ENCODE results near the gene ZC3H12D. TPM values are rescaled to one million over a fixed set of nuclear protein-coding genes. Genes with fewer than 3 reads are reported as not detected.
A peak's percentile ranks its signal among the peaks of the same experiment; 100 is the strongest.

Gene ZC3H12D
- total and polyA plus RNA-seq, 5 experiments from 2014 or later, result 1.1 to 63.5 (median 1.7) TPM

- no peak for ATAC-seq
- Mint-ChIP-seq H3K9me3 (no peaks in the 10 kb centered on the region), H3K4me1 (peaks cover 0 to 3% (median 1%) of the 10 kb centered on the region in 4 donors), H3K36me3 (peaks cover 0 to 68% (median 22%) of the 10 kb centered on the region in 3 donors), H3K27me3 (no peaks in the 10 kb centered on the region), H3K4me3 (no peak overlapping the region), H3K27ac (no peak overlapping the region)
- no peak for DNase-seq
- POLR2A ChIA-PET, result interaction anchor here (0.8 to 2.9 kb wide), 2 partner anchors 17 to 410 kb away, joined by 3 to 9 read pairs; no protein-coding TSS in a partner anchor
Observed at GRCh38 chr6:149457316-149457884, 27.4 kb downstream of the ZC3H12D start.

GRCh38 chr6:149456311-149457021 lies 28.3 kb downstream of the ZC3H12D start:
- ATAC-seq, result no peak
- Mint-ChIP-seq H3K4me1 (peaks cover 0 to 8% (median 3%) of the 10 kb centered on the region in 4 donors), H3K27me3 (peaks cover 0 to 4% (median 0%) of the 10 kb centered on the region in 5 donors), H3K9me3 (no peaks in the 10 kb centered on the region), H3K4me3 (no peak overlapping the region), H3K27ac (no peak overlapping the region), H3K36me3 (peaks cover 0 to 67% (median 18%) of the 10 kb centered on the region in 3 donors)
- DNase-seq, result no peak
- POLR2A ChIA-PET, result no interaction called here

- ATAC-seq (no peak), DNase-seq (no peak)
- Mint-ChIP-seq H3K4me3 (no peak overlapping the region), H3K27me3 (peaks cover 0 to 4% (median 0%) of the 10 kb centered on the region in 5 donors), H3K4me1 (peaks cover 0 to 13% (median 4%) of the 10 kb centered on the region in 4 donors), H3K9me3 (no peaks in the 10 kb centered on the region), H3K27ac (peak overlapping the region in 2 of 10 donors; percentile 59 to 87), H3K36me3 (peaks cover 0 to 55% (median 16%) of the 10 kb centered on the region in 3 donors)
- POLR2A ChIA-PET, result interaction anchor here (1.1 kb wide), 1 partner anchor 30 kb away, joined by 5 read pairs; the partner anchor contains the start of gene ZC3H12D
Observed at GRCh38 chr6:149455031-149455732, 29.6 kb downstream of the ZC3H12D start.

GRCh38 chr6:149454346-149454848 lies 30.4 kb downstream of the ZC3H12D start:
- Mint-ChIP-seq H3K9me3 (no peaks in the 10 kb centered on the region), H3K4me1 (peaks cover 2 to 19% (median 7%) of the 10 kb centered on the region in 4 donors), H3K4me3 (no peak overlapping the region), H3K27me3 (peaks cover 0 to 4% (median 0%) of the 10 kb centered on the region in 5 donors), H3K36me3 (peaks cover 0 to 48% (median 11%) of the 10 kb centered on the region in 3 donors), H3K27ac (no peak overlapping the region)
- DNase-seq (no peak), ATAC-seq (no peak)
- POLR2A ChIA-PET, result interaction anchor here (1.1 kb wide), 1 partner anchor 30 kb away, joined by 5 read pairs; the partner anchor contains the start of gene ZC3H12D

- no peak for DNase-seq
- H3K4me1 Mint-ChIP-seq, result peaks cover 2 to 18% (median 7%) of the 10 kb centered on the region in 4 donors
- POLR2A ChIA-PET, result interaction anchor here (1.1 kb wide), 1 partner anchor 31 kb away, joined by 5 read pairs; the partner anchor contains the start of gene ZC3H12D
Observed at GRCh38 chr6:149453597-149454345, 31.0 kb downstream of the ZC3H12D start.

GRCh38 chr6:149452037-149452939 lies 32.5 kb downstream of the ZC3H12D start:
- POLR2A ChIA-PET, result interaction anchor here (1.2 to 2.0 kb wide), 2 partner anchors 22 to 63 kb away, joined by 3 to 5 read pairs; no protein-coding TSS in a partner anchor
- no peak for ATAC-seq
- H3K4me3 Mint-ChIP-seq, result peak overlapping the region in 5 of 10 donors; percentile 5 to 56 (median 36)
- peaks cover 0 to 29% (median 4%) of the 10 kb centered on the region in 3 donors for H3K36me3 Mint-ChIP-seq
- no peak for DNase-seq
- H3K27me3 Mint-ChIP-seq, result peaks cover 0 to 8% (median 0%) of the 10 kb centered on the region in 5 donors
- H3K4me1 Mint-ChIP-seq, result peaks cover 2 to 16% (median 7%) of the 10 kb centered on the region in 4 donors
- H3K27ac Mint-ChIP-seq, result peak overlapping the region in 5 of 10 donors; percentile 8 to 56 (median 39)
- H3K9me3 Mint-ChIP-seq, result no peaks in the 10 kb centered on the region

More at GRCh38 chr6:149453597-149454345, 31.0 kb downstream of the ZC3H12D start:
- Mint-ChIP-seq H3K9me3 (no peaks in the 10 kb centered on the region), H3K27me3 (peaks cover 0 to 8% (median 0%) of the 10 kb centered on the region in 5 donors), H3K27ac (peak overlapping the region in 1 of 10 donors; percentile 38), H3K4me3 (no peak overlapping the region), H3K36me3 (peaks cover 0 to 42% (median 8%) of the 10 kb centered on the region in 3 donors)
- no peak for ATAC-seq

- Mint-ChIP-seq H3K4me3 (peak overlapping the region in 5 of 10 donors; percentile 5 to 56 (median 36)), H3K4me1 (peaks cover 2 to 16% (median 7%) of the 10 kb centered on the region in 4 donors), H3K27me3 (peaks cover 0 to 8% (median 0%) of the 10 kb centered on the region in 5 donors), H3K27ac (peak overlapping the region in 1 of 10 donors; percentile 43), H3K36me3 (peaks cover 0 to 26% (median 2%) of the 10 kb centered on the region in 3 donors), H3K9me3 (no peaks in the 10 kb centered on the region)
- POLR2A ChIA-PET, result interaction anchor here (0.5 to 2.0 kb wide), 5 partner anchors 23 to 297 kb away, joined by 3 to 5 read pairs (median 3); no protein-coding TSS in a partner anchor
- peak in 7 of 10 donors; percentile 12 to 74 (median 34) for DNase-seq
- peak; percentile 56 to 70 for ATAC-seq
Observed at GRCh38 chr6:149451376-149452036, 33.3 kb downstream of the ZC3H12D start.

GRCh38 chr6:149450679-149451375 lies 34.0 kb downstream of the ZC3H12D start:
- POLR2A ChIA-PET, result interaction anchor here (0.5 to 2.0 kb wide), 4 partner anchors 24 to 298 kb away, joined by 3 to 5 read pairs (median 4); no protein-coding TSS in a partner anchor
- H3K4me1 Mint-ChIP-seq, result peaks cover 2 to 16% (median 7%) of the 10 kb centered on the region in 4 donors
- no peak overlapping the region for H3K27ac Mint-ChIP-seq
- peak overlapping the region in 8 of 10 donors; percentile 24 to 71 (median 58) for H3K4me3 Mint-ChIP-seq
- H3K36me3 Mint-ChIP-seq, result peaks cover 0 to 26% (median 2%) of the 10 kb centered on the region in 3 donors
- H3K9me3 Mint-ChIP-seq, result no peaks in the 10 kb centered on the region
- H3K27me3 Mint-ChIP-seq, result peaks cover 0 to 8% (median 0%) of the 10 kb centered on the region in 5 donors
- DNase-seq (peak in 2 of 10 donors; percentile 12 to 14), ATAC-seq (peak; percentile 18 to 29)

- H3K9me3 Mint-ChIP-seq, result no peaks in the 10 kb centered on the region
- H3K36me3 Mint-ChIP-seq, result peaks cover 0 to 18% (median 2%) of the 10 kb centered on the region in 3 donors
- H3K27ac Mint-ChIP-seq, result peak overlapping the region in 3 of 10 donors; percentile 43 to 60 (median 48)
- H3K27me3 Mint-ChIP-seq, result peaks cover 0 to 8% (median 0%) of the 10 kb centered on the region in 5 donors
- POLR2A ChIA-PET, result interaction anchor here (0.8 to 2.0 kb wide), 2 partner anchors 25 to 28 kb away, joined by 3 to 5 read pairs; no protein-coding TSS in a partner anchor
- DNase-seq (no peak), ATAC-seq (peak; percentile 2 to 30)
- H3K4me1 Mint-ChIP-seq, result peaks cover 0 to 16% (median 6%) of the 10 kb centered on the region in 4 donors
- H3K4me3 Mint-ChIP-seq, result peak overlapping the region in 9 of 10 donors; percentile 24 to 73 (median 60)
Observed at GRCh38 chr6:149449831-149450678, 34.8 kb downstream of the ZC3H12D start.

Measured in naive thymus-derived CD8-positive, alpha-beta T cell (primary cell).